IMR-90 (cell line): Measurements from ENCODE around the gene NAV2. TPM values are rescaled to one million over a fixed set of nuclear protein-coding genes. Genes with fewer than 3 reads are reported as not detected.

Experiments used
- ATAC-seq: fragments of 200-7000 bp; cut with Tn5 transposase; 2 replicates; pipeline ENCODE4 v1.9.1; 2020; ENCODE audit warnings: low read depth, mild to moderate bottlenecking, moderate library complexity
- BruUV-seq: library from RNA; stranded (reverse); fragments of 400-500 nt; replicated peaks from 2 replicates; lab custom pipeline; 2021; lab: Mats Ljungman, UMichigan
- CTCF ChIA-PET: fragments of 300-600 bp; formaldehyde crosslinking; extraction: SDS; loops from one replicate; lab custom pipeline; 2021; ENCODE audit warnings: antibody characterized with exemption; lab: Yijun Ruan, JAX
- POLR2A ChIA-PET: fragments of 300-600 bp; sonication (Branson Sonifier 250); formaldehyde crosslinking; loops from one replicate; lab custom pipeline; 2022; ENCODE audit warnings: antibody characterized with exemption; ENCODE audit not compliant: unreplicated experiment; lab: Charles Lee
- DNase-seq: peaks from one replicate; pipeline ENCODE4 v3.0.0; 2013
- H2AFZ ChIP-seq: replicated peaks from 2 replicates; pipeline ENCODE3; 2013; ENCODE audit warnings: low read length, mild to moderate bottlenecking; ENCODE audit not compliant: poor library complexity
- H2AK5ac ChIP-seq: 2 replicates; pipeline ENCODE4 v1.6.1; 2013; ENCODE audit warnings: low read depth, low read length, inconsistent platforms
- H2AK9ac ChIP-seq: replicated peaks from 2 replicates; pipeline ENCODE3; 2013; ENCODE audit warnings: mild to moderate bottlenecking, low read depth, low read length, moderate library complexity; ENCODE audit not compliant: poor library complexity
- H2BK120ac ChIP-seq: 2 replicates; pipeline ENCODE4 v1.6.1; 2013; ENCODE audit warnings: low read depth, low read length, inconsistent platforms
- H2BK15ac ChIP-seq: 3 replicates; pipeline ENCODE4 v1.6.1; 2013; ENCODE audit warnings: low read depth, low read length, inconsistent platforms
- H2BK20ac ChIP-seq: 2 replicates; pipeline ENCODE4 v1.6.1; 2013; ENCODE audit warnings: low read depth, mild to moderate bottlenecking, inconsistent platforms, low read length, moderate library complexity
- H2BK5ac ChIP-seq: 2 replicates; pipeline ENCODE4 v1.6.1; 2013; ENCODE audit warnings: mild to moderate bottlenecking, low read depth, low read length, inconsistent platforms; ENCODE audit not compliant: poor library complexity, severe bottlenecking
- H3K14ac ChIP-seq: replicated peaks from 2 replicates; pipeline ENCODE4 v1.6.1; 2013; ENCODE audit warnings: low read depth, low read length, inconsistent platforms
- H3K18ac ChIP-seq: 2 replicates; pipeline ENCODE4 v1.6.1; 2013; ENCODE audit warnings: low read depth, low read length, control low read depth
- H3K23ac ChIP-seq: 2 replicates; pipeline ENCODE4 v1.6.1; 2013; ENCODE audit warnings: low read depth, low read length, inconsistent platforms
- H3K27ac ChIP-seq: 2 replicates; pipeline ENCODE4 v1.5.1; 2013; ENCODE audit warnings: mild to moderate bottlenecking, control low read depth, low read length; ENCODE audit not compliant: insufficient read depth
- H3K27me3 ChIP-seq: 2 replicates; pipeline ENCODE4 v1.6.1; 2013; ENCODE audit warnings: low read length; ENCODE audit not compliant: control insufficient read depth, insufficient read depth
- H3K36me3 ChIP-seq: 2 replicates; pipeline ENCODE4 v1.6.1; 2013; ENCODE audit warnings: low read length, mixed read lengths; ENCODE audit not compliant: control insufficient read depth, insufficient read depth
- H3K4ac ChIP-seq: 2 replicates; pipeline ENCODE4 v1.6.1; 2013; ENCODE audit warnings: low read depth, low read length, inconsistent platforms
- H3K4me1 ChIP-seq: 2 replicates; pipeline ENCODE4 v1.6.1; 2013; ENCODE audit warnings: low read length, mixed read lengths; ENCODE audit not compliant: control insufficient read depth, insufficient read depth
- H3K4me2 ChIP-seq: 2 replicates; pipeline ENCODE4 v1.6.1; 2013; ENCODE audit warnings: low read depth, mild to moderate bottlenecking, control low read depth, low read length, moderate library complexity
- H3K4me3 ChIP-seq: 2 replicates; pipeline ENCODE4 v1.5.1; 2013; ENCODE audit warnings: low read depth, mild to moderate bottlenecking, control low read depth, low read length, moderate library complexity; ENCODE audit not compliant: insufficient read depth
- H3K56ac ChIP-seq: 2 replicates; pipeline ENCODE4 v1.6.1; 2013; ENCODE audit warnings: low read length, inconsistent platforms; ENCODE audit not compliant: insufficient read depth; ENCODE audit errors: extremely low read depth
- H3K79me1 ChIP-seq, 2 experiments: 2 replicates each; pipeline ENCODE4 v1.6.1; 2013; ENCODE audit warnings: low read length in 2 of 2, inconsistent platforms in 1 of 2, low read depth in 1 of 2
- H3K9ac ChIP-seq: 2 replicates; pipeline ENCODE4 v1.6.1; 2013; ENCODE audit warnings: low read depth, low read length, control low read depth
- H3K9me1 ChIP-seq: 2 replicates; pipeline ENCODE4 v1.6.1; 2013; ENCODE audit warnings: low read length, inconsistent platforms; ENCODE audit not compliant: insufficient read depth
- H3K9me3 ChIP-seq: 2 replicates; pipeline ENCODE4 v1.6.1; 2013; ENCODE audit warnings: low read length; ENCODE audit not compliant: control insufficient read depth, insufficient read depth
- H4K20me1 ChIP-seq: 2 replicates; pipeline ENCODE4 v1.6.1; 2013; ENCODE audit warnings: low read length, inconsistent platforms; ENCODE audit not compliant: insufficient read depth
- H4K5ac ChIP-seq: 2 replicates; pipeline ENCODE4 v1.6.1; 2013; ENCODE audit warnings: mild to moderate bottlenecking, low read depth, low read length, control low read depth
- H4K8ac ChIP-seq, 2 experiments: 2 replicates each; pipeline ENCODE4 v1.6.1; 2013; ENCODE audit warnings: low read depth in 2 of 2, low read length in 2 of 2, control low read depth in 1 of 2, inconsistent platforms in 1 of 2
- H4K91ac ChIP-seq: 2 replicates; pipeline ENCODE4 v1.6.1; 2013; ENCODE audit warnings: low read depth, low read length, inconsistent platforms; ENCODE audit not compliant: insufficient read depth
- CEBPB ChIP-seq: IDR thresholded peaks from 2 replicates; pipeline ENCODE4 v1.6.1; 2012; ENCODE audit warnings: low read depth, low read length, improper control_type of control experiment
- CHD1 ChIP-seq: IDR thresholded peaks from 2 replicates; pipeline ENCODE4 v1.6.1; 2012; ENCODE audit warnings: low read depth, low read length, improper control_type of control experiment
- CTCF ChIP-seq: conservative IDR thresholded peaks from 2 replicates; pipeline ENCODE4 v1.5.1; 2012; ENCODE audit warnings: mild to moderate bottlenecking, low read depth, low read length, improper control_type of control experiment
- FOS ChIP-seq: fragments of 150-350 bp; IDR thresholded peaks from 2 replicates; pipeline ENCODE4 v1.6.1; 2016; ENCODE audit warnings: low read depth, low read length
- MAFK ChIP-seq: IDR thresholded peaks from 2 replicates; pipeline ENCODE4 v1.6.1; 2012; ENCODE audit warnings: low read depth, low read length, improper control_type of control experiment
- MAZ ChIP-seq: IDR thresholded peaks from 2 replicates; pipeline ENCODE4 v1.6.1; 2012; ENCODE audit warnings: low read depth, mild to moderate bottlenecking, low read length, improper control_type of control experiment, moderate library complexity, borderline replicate concordance
- MXI1 ChIP-seq: IDR thresholded peaks from 2 replicates; pipeline ENCODE4 v1.6.1; 2012; ENCODE audit warnings: low read depth, mild to moderate bottlenecking, low read length, moderate library complexity, borderline replicate concordance
- NFE2L2 ChIP-seq: fragments of 150-350 bp; IDR thresholded peaks from 2 replicates; pipeline ENCODE4 v1.6.1; 2016; ENCODE audit warnings: low read depth, mild to moderate bottlenecking, low read length
- POLR2A ChIP-seq: IDR thresholded peaks from 2 replicates; pipeline ENCODE4 v1.6.1; 2012; ENCODE audit warnings: mild to moderate bottlenecking, low read depth, low read length
- RFX5 ChIP-seq: IDR thresholded peaks from 2 replicates; pipeline ENCODE4 v1.8.0; 2012; ENCODE audit warnings: low read depth, mild to moderate bottlenecking, low read length, moderate library complexity
- WGBS, 2 experiments: methylation state at CpG; one replicate each; pipeline versions ENCODE4 v1.1.5 to v1.1.7; 2013; ENCODE audit warnings: missing lambda C conversion rate in 2 of 2; ENCODE audit not compliant: insufficient read length in 1 of 2; ENCODE audit errors: extremely low coverage in 2 of 2; 5-methylcytosine and 5-hydroxymethylcytosine counted together
- dilution Hi-C: fragments of 300-500 bp; cut with HindIII; formaldehyde crosslinking; loops from one replicate; pipeline ENCODE4 v1.14.3; 2018; ENCODE audit warnings: low sequenced_read_pairs; ENCODE audit not compliant: unreplicated experiment
- in situ Hi-C: fragments of 300-500 bp; cut with MboI; formaldehyde crosslinking; loops from 3 replicates; pipeline ENCODE4 v1.14.3; 2019; ENCODE audit warnings: low sequenced_read_pairs, inconsistent platforms, mixed read lengths
- intact Hi-C: fragments of 100-400 bp; cut with micrococcal nuclease; formaldehyde crosslinking; loops from 2 replicates; pipeline ENCODE4 v1.10.0; 2022
- polyA plus RNA-seq, 3 experiments: library from polyadenylated mRNA; depleted of rRNA; stranded (reverse); fragments of >200 nt; gene quantifications; 2 replicates each; pipeline ENCODE4 v1.2.3, GENCODE V29; 2012; ENCODE audit warnings: low replicate concordance in 1 of 3
- total RNA-seq: library from RNA; depleted of rRNA; stranded (reverse); fragments of >200 nt; gene quantifications from 2 replicates; pipeline ENCODE4 v1.2.3, GENCODE V29; 2012
- TF ChIP-seq, protein P1 (sequence below): fragments of 150-350 bp; IDR thresholded peaks from 2 replicates; pipeline ENCODE4 v1.6.1; 2016; ENCODE audit warnings: low read depth, mild to moderate bottlenecking, low read length, moderate library complexity, borderline replicate concordance

The NAV2 gene
- total and polyA plus RNA-seq, 2 of the 4 experiments (the other 2 are of a cell fraction) = 4.5 to 12.6 TPM

DNA sequence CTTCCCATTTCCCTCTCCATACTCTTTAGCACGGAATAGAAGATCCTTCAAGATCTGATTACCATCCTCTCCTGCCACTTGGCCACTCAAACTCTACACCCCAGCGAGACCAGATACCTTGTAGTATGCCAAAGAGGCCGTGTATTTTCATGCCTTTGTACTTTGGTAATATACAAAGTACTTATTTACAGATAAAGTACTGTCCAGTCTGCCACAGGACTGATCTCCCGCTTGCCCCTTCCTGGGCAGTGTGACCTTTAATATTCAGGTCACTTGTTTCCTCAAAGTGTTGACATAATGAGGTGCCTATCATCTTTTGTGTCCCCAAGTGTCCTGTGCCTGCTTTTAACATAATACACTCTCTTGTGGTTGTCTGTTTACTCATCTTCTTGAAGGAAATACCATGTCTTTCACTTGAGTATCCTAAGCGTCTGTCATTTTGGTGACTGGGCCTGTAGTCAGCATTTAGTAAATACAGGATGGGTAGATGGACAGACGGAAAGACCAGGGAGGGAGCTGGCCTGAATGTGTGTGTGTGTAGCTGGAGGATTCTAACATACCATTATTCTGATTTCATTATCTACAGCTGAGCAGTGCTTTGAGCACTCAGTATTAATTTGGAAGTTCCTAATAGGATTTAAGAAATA is 137.4 kb downstream of the NAV2 start:
- ChIA-PET POLR2A (no interaction called here), CTCF (no interaction called here)
- no peak overlapping the region for H2AFZ ChIP-seq
- no peak for TF ChIP-seq CEBPB
- no peak for TF ChIP-seq MAZ
- no peak for TF ChIP-seq FOS
- no peak for TF ChIP-seq MXI1
- no peak for TF ChIP-seq MAFK
- TF ChIP-seq CHD1 = no peak
- no peak for TF ChIP-seq RFX5
- TF ChIP-seq CTCF = no peak
- no peak for TF ChIP-seq NFE2L2
- no peak for TF ChIP-seq POLR2A
- TF ChIP-seq, protein P1, sequence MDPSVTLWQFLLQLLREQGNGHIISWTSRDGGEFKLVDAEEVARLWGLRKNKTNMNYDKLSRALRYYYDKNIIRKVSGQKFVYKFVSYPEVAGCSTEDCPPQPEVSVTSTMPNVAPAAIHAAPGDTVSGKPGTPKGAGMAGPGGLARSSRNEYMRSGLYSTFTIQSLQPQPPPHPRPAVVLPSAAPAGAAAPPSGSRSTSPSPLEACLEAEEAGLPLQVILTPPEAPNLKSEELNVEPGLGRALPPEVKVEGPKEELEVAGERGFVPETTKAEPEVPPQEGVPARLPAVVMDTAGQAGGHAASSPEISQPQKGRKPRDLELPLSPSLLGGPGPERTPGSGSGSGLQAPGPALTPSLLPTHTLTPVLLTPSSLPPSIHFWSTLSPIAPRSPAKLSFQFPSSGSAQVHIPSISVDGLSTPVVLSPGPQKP = no peak
- H3K9ac ChIP-seq = no peak overlapping the region
- H4K5ac ChIP-seq = no peak overlapping the region
- no peak overlapping the region for H2BK15ac ChIP-seq
- no peak overlapping the region for H3K23ac ChIP-seq
- H4K8ac ChIP-seq = no peak overlapping the region
- no peak overlapping the region for H3K4me3 ChIP-seq
- H3K4me2 ChIP-seq = no peak overlapping the region
- in situ Hi-C loops (no loop called here), dilution Hi-C loops (no loop called here), intact Hi-C loops (no loop called here)
- H2AK5ac ChIP-seq = no peak overlapping the region
- BruUV-seq = no TSS peak
- H3K4ac ChIP-seq = no peak overlapping the region
- H4K20me1 ChIP-seq = peaks cover 9% of the 10 kb centered on the region; the same call in 1 of the 2 replicates
- no peak overlapping the region for H4K91ac ChIP-seq
- no peak overlapping the region for H3K14ac ChIP-seq
- H3K18ac ChIP-seq = no peak overlapping the region
- H3K9me3 ChIP-seq = no peaks in the 10 kb centered on the region
- no CpG with 5 or more reads among the region's 6 CpGs for WGBS, 2 experiments
- H2BK20ac ChIP-seq = no peak overlapping the region
- H2BK5ac ChIP-seq = no peak overlapping the region
- peaks cover 7% of the 10 kb centered on the region for H3K4me1 ChIP-seq
- H3K27ac ChIP-seq = no peak overlapping the region
- peaks cover 13% of the 10 kb centered on the region; the same call in 1 of the 2 replicates for H3K9me1 ChIP-seq
- peaks cover 30 to 39% of the 10 kb centered on the region in 2 experiments for H3K79me1 ChIP-seq
- H2BK120ac ChIP-seq = no peak overlapping the region
- DNase-seq (peak; percentile 25), ATAC-seq (0 out of 2 replicates have a peak, but pooled peaks have one; percentile 15)
- H2AK9ac ChIP-seq = no peak overlapping the region
- no peaks in the 10 kb centered on the region for H3K27me3 ChIP-seq
- no peak overlapping the region for H3K56ac ChIP-seq
- H3K36me3 ChIP-seq = peaks cover 7% of the 10 kb centered on the region
